Measurements from ENCODE around the gene ITPR3. TPM values are rescaled to one million over a fixed set of nuclear protein-coding genes. Genes with fewer than 3 reads are reported as not detected.

Gene ITPR3
- total RNA-seq, 1 experiment from 2014 or later = 103 TPM

DNA sequence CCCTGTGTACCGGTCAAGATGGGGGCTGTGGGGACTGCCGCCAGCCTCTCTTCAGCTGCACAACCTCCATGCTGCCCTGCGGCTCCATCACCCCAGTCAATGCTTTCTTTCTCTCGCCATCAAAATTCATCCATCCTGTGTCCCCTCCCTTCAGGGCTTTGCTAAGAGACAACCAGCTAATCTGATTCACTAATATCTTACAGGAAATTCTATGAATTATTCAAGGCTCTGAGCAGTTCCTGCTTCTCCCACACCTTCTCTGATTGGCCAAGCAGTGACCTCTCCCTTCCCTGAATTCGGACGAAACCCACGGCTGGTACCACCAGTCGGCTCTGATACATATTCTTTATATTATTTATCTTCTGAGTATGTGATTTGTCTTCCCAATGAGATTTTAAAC is 13.8 kb downstream of the ITPR3 start:
- DNase-seq (ENCODE audit: low read depth, low spot score) (no peak), ATAC-seq (no peak)
- H3K4me3 ChIP-seq (replicated peaks in 1 of 2; ENCODE audit: low read depth in 1 of 2, low read length in 2 of 2) = no peak overlapping the region
- intact Hi-C loops (cut with micrococcal nuclease) = loop anchor here (5.0 kb wide), 1 partner anchor 43 kb away; no protein-coding TSS in a partner anchor
- no peak overlapping the region for H3K27ac ChIP-seq (ENCODE audit: low read depth, low read length)
- H3K27me3 ChIP-seq (ENCODE audit: insufficient read depth, low read length) = no peaks in the 10 kb centered on the region
- H3K9me3 ChIP-seq (ENCODE audit: control insufficient read depth in 1 of 2, insufficient read depth in 1 of 2, low read depth in 1 of 2, low read length in 2 of 2) = no peaks in the 10 kb centered on the region
- BruUV-seq (replicated peaks) = no TSS peak
- RAD21 ChIA-PET (ENCODE audit: low non-redundant PET in 1 of 2, low total read pairs in 2 of 2, uncharacterized antibody in 2 of 2, unreplicated experiment in 2 of 2) = no interaction called here
- TF ChIP-seq RAD21 (IDR thresholded peaks at IDR 0.05; ENCODE audit: low read depth) = no peak
- TF ChIP-seq, protein P1, sequence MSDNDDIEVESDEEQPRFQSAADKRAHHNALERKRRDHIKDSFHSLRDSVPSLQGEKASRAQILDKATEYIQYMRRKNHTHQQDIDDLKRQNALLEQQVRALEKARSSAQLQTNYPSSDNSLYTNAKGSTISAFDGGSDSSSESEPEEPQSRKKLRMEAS (IDR thresholded peaks at IDR 0.05) = no peak
- no peak for TF ChIP-seq SP1 (IDR thresholded peaks at IDR 0.05; ENCODE audit: low read depth)
- no peak for TF ChIP-seq ELF1 (IDR thresholded peaks at IDR 0.05; ENCODE audit: borderline replicate concordance, low read depth)
- no peak for TF ChIP-seq JUND (IDR thresholded peaks at IDR 0.05)
- TF ChIP-seq, protein P2, sequence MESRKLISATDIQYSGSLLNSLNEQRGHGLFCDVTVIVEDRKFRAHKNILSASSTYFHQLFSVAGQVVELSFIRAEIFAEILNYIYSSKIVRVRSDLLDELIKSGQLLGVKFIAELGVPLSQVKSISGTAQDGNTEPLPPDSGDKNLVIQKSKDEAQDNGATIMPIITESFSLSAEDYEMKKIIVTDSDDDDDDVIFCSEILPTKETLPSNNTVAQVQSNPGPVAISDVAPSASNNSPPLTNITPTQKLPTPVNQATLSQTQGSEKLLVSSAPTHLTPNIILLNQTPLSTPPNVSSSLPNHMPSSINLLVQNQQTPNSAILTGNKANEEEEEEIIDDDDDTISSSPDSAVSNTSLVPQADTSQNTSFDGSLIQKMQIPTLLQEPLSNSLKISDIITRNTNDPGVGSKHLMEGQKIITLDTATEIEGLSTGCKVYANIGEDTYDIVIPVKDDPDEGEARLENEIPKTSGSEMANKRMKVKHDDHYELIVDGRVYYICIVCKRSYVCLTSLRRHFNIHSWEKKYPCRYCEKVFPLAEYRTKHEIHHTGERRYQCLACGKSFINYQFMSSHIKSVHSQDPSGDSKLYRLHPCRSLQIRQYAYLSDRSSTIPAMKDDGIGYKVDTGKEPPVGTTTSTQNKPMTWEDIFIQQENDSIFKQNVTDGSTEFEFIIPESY (IDR thresholded peaks at IDR 0.05; ENCODE audit: extremely low read depth, insufficient replicate concordance, low read length) = no peak
- TF ChIP-seq FOSL1 (IDR thresholded peaks at IDR 0.05; ENCODE audit: low read depth) = no peak
- TF ChIP-seq YY1 (IDR thresholded peaks at IDR 0.05; ENCODE audit: extremely low read depth, insufficient replicate concordance, low read depth, low read length) = no peak
- no peak for TF ChIP-seq POLR2A (IDR thresholded peaks at IDR 0.05; ENCODE audit: borderline replicate concordance, extremely low read depth, insufficient read depth, insufficient read length)
- TF ChIP-seq CEBPB (IDR thresholded peaks at IDR 0.05; ENCODE audit: low read depth) = no peak
- TF ChIP-seq, protein P3, sequence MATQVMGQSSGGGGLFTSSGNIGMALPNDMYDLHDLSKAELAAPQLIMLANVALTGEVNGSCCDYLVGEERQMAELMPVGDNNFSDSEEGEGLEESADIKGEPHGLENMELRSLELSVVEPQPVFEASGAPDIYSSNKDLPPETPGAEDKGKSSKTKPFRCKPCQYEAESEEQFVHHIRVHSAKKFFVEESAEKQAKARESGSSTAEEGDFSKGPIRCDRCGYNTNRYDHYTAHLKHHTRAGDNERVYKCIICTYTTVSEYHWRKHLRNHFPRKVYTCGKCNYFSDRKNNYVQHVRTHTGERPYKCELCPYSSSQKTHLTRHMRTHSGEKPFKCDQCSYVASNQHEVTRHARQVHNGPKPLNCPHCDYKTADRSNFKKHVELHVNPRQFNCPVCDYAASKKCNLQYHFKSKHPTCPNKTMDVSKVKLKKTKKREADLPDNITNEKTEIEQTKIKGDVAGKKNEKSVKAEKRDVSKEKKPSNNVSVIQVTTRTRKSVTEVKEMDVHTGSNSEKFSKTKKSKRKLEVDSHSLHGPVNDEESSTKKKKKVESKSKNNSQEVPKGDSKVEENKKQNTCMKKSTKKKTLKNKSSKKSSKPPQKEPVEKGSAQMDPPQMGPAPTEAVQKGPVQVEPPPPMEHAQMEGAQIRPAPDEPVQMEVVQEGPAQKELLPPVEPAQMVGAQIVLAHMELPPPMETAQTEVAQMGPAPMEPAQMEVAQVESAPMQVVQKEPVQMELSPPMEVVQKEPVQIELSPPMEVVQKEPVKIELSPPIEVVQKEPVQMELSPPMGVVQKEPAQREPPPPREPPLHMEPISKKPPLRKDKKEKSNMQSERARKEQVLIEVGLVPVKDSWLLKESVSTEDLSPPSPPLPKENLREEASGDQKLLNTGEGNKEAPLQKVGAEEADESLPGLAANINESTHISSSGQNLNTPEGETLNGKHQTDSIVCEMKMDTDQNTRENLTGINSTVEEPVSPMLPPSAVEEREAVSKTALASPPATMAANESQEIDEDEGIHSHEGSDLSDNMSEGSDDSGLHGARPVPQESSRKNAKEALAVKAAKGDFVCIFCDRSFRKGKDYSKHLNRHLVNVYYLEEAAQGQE (IDR thresholded peaks at IDR 0.05; ENCODE audit: low read depth) = no peak
- TF ChIP-seq, protein P4, sequence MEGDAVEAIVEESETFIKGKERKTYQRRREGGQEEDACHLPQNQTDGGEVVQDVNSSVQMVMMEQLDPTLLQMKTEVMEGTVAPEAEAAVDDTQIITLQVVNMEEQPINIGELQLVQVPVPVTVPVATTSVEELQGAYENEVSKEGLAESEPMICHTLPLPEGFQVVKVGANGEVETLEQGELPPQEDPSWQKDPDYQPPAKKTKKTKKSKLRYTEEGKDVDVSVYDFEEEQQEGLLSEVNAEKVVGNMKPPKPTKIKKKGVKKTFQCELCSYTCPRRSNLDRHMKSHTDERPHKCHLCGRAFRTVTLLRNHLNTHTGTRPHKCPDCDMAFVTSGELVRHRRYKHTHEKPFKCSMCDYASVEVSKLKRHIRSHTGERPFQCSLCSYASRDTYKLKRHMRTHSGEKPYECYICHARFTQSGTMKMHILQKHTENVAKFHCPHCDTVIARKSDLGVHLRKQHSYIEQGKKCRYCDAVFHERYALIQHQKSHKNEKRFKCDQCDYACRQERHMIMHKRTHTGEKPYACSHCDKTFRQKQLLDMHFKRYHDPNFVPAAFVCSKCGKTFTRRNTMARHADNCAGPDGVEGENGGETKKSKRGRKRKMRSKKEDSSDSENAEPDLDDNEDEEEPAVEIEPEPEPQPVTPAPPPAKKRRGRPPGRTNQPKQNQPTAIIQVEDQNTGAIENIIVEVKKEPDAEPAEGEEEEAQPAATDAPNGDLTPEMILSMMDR (IDR thresholded peaks at IDR 0.05 in 2 of 3, conservative IDR thresholded peaks at IDR 0.05 in 1 of 3; ENCODE audit: borderline replicate concordance in 1 of 3, insufficient read depth in 1 of 3, low read depth in 2 of 3, low read length in 2 of 3) = no peak
- TF ChIP-seq, protein P5, sequence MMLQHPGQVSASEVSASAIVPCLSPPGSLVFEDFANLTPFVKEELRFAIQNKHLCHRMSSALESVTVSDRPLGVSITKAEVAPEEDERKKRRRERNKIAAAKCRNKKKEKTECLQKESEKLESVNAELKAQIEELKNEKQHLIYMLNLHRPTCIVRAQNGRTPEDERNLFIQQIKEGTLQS (IDR thresholded peaks at IDR 0.05) = no peak
- TF ChIP-seq SIN3A (IDR thresholded peaks at IDR 0.05; ENCODE audit: low read depth) = no peak
- no peak for TF ChIP-seq EZH2 (IDR thresholded peaks at IDR 0.05)
- no peak for TF ChIP-seq SRF (IDR thresholded peaks at IDR 0.05; ENCODE audit: low read depth)
- no peak for TF ChIP-seq TCF7L2 (IDR thresholded peaks at IDR 0.05; ENCODE audit: borderline replicate concordance, extremely low read depth, insufficient read depth, insufficient read length)
- no peak for TF ChIP-seq EGR1 (IDR thresholded peaks at IDR 0.05; ENCODE audit: low read depth)
- H4K20me1 ChIP-seq (ENCODE audit: insufficient read depth) = peaks cover 4% of the 10 kb centered on the region; the same call in 1 of the 2 replicates
- no peak overlapping the region for H2AFZ ChIP-seq (ENCODE audit: low read depth, low read length, poor library complexity, severe bottlenecking)
- no peak overlapping the region for H3K4me2 ChIP-seq (ENCODE audit: low read length)
- H3K9ac ChIP-seq (ENCODE audit: low read length) = no peak overlapping the region
- no peaks in the 10 kb centered on the region for H3K9me2 ChIP-seq (ENCODE audit: insufficient read depth)
- CTCF ChIA-PET = no interaction called here
- POLR2A ChIA-PET = no interaction called here
- peaks cover 94% of the 10 kb centered on the region for H3K79me2 ChIP-seq (ENCODE audit: insufficient read depth, low read length)
- no peaks in the 10 kb centered on the region; a peak in 1 of 4 replicates for H3K36me3 ChIP-seq (ENCODE audit: control insufficient read depth in 1 of 2, insufficient read depth in 2 of 2, low read length in 2 of 2)
- H3K4me1 ChIP-seq (ENCODE audit: control insufficient read depth in 1 of 2, insufficient read depth in 2 of 2, low read length in 2 of 2) = peaks cover 20 to 32% of the 10 kb centered on the region in 2 experiments
